ENCODE results near the gene TNFRSF11A.

The TNFRSF11A gene

DNA sequence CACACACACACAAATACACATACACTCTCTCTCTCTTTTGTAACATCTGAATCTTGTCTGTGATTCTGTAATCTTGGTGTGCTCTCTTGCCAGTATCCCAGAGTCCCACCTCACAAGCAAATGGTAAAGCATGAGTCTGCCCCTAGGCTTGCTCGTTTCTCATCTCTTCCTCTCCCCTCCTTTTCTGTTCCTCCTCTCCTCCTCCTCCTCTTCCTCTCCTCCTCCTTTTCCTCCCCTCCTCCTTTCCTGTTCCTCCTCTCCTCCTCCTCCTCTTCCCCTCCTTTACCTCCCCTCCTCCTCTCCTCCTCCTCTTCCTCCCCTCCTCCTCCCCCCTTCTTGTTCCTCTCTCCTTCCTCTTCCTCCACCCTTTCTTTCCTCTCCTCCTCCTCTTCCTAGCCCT, 59.0 kb downstream of the TNFRSF11A start:
- DNase-seq (ENCODE audit: low spot score), result no peak

GRCh38 chr18:62384610-62385097, 59.5 kb downstream of the TNFRSF11A start:
- DNase-seq (ENCODE audit: low spot score), result no peak

DNA sequence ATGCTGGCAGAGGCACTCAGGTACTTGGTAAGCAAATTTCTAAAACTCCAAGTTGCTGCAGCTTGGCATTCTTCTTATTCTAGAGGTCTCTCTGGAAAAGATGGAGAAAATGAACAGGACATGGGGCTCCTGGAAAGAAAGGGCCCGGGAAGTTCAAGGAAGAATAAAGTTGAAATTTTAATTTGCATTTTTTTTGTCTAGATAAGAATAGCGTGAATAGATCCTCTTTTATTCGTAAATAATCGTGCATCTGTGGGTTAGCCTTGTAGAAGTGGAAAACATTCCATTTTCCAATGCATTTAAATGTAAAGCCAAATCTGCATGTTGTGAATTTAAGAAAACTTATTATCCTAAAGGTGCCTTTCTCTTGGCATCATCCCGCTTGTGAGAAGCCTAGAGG, 61.0 kb downstream of the TNFRSF11A start:
- DNase-seq (ENCODE audit: low spot score), result no peak

GRCh38 chr18:62386601-62387000, 61.5 kb downstream of the TNFRSF11A start:
- no peak for DNase-seq (ENCODE audit: low spot score)

DNA sequence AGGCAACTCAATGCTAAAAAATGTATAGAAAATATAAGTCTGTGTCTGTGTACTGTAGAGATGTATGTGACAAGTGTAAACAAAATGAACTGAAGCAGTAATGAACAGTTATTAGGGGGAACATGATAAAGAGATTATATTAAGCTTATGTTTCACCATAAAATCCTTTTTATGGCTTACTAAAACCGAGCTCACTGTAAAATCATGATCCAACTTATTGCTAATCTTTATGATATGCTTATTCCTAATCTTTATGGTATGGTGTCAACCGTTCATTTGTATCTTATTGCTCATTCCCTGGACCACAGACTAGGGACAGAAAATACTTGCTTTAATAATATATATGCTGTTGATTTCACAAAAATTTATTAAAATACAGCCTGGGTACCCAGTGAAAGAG, 62.1 kb downstream of the TNFRSF11A start:
- DNase-seq (ENCODE audit: low spot score), result no peak

- DNase-seq (ENCODE audit: low spot score), result no peak
Measured at GRCh38 chr18:62388855-62389760, 64.0 kb downstream of the TNFRSF11A start.

DNA sequence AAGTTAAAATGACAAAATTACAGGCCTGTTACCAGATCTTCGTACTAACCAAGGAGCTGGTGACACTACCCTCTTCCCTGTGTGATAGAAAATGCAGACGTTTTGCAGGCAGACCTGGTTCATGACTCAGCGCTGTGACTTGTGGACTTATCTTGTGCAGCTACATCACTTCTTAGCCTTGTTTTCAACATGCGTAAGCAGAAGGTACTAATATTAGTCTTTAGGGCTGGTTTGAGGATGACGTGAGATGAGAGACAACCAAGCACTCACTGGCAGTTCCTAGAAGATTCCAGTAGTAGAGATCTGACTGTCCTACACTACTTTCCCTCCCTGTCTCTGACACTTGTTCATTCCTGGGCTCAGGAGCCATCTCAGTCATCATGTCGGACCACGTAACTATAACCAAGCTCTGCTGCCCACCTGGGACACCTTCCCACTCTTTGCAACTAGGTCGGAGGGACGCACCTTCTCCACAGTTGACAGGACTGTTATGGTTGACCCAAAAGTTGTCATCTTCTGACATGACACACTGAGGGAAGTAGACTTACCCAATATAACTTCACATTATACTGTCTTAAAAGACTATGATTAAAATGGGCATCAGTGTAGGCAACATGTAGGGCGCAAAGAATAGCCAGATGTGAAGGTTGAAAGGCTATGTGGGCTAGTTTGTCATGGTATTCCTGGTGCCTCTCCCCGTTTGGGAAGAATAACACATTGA, 64.8 kb downstream of the TNFRSF11A start:
- no peak for DNase-seq (ENCODE audit: low spot score)

- DNase-seq (ENCODE audit: low spot score), result no peak
Measured at GRCh38 chr18:62394006-62394763, 69.1 kb downstream of the TNFRSF11A start.

DNA sequence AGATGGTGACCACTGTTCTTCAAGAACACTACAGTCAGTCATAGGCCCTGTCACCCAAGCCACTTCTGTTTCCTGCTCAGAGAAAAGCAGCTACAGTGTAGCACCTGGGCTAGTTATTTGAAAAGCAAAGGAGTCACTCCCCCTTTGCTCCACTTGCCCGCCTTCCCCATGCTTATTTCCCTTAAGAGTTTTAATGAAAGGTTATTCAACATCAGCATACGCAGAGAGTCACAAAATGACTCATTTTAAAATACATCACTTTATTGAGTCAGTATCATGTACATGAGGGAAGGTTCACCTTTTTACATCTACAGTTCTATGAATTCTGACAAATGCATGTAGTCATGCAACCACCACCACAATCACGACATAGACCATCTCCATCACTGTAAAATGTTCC, 71.3 kb downstream of the TNFRSF11A start:
- no peak for DNase-seq (ENCODE audit: low spot score)

DNA sequence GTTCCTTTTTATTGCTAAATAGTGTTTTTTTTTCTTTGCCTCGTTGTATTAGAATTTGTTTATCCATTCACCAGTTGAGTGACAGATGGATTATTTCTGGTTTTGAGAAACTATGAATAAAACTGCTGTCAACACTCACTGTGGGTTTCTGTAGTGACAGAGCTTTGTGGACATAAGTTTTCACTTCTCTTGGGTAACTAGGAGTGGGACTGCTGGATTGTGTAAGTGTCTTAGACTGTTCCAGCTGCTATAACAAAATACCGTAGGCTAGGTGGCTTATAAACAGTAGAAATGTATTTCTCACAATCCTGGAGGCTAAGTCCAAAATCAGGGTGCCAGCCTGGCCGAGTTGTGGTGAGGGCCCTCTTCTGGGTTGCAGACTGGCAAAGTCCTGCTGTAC, 71.9 kb downstream of the TNFRSF11A start:
- no peak for DNase-seq (ENCODE audit: low spot score)

- DNase-seq (ENCODE audit: low spot score), result no peak
Measured at GRCh38 chr18:62398291-62398690, 73.2 kb downstream of the TNFRSF11A start.

- no peak for DNase-seq (ENCODE audit: low spot score)
Measured at GRCh38 chr18:62399276-62399675, 74.2 kb downstream of the TNFRSF11A start.

- no peak for DNase-seq (ENCODE audit: low spot score)
Measured at GRCh38 chr18:62399781-62400308, 74.7 kb downstream of the TNFRSF11A start.

DNA sequence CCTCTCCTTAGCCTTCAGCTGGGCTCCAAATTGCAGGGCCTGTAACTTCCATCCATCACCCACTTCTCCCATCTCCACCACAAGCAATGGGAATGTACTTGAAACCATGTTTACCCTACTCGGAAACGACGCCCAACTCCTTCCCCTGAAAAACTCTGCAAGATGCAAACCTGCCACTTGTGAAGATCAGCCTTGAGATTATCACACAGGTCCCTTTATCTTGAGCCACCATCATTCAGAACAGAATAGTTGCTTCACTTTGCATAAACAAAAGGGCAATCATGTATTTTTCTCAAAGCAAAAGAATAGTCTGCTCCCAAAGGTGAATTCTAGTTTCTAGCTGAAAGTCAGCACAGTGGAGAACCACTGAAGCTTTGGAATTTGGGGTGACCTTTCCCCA, 75.8 kb downstream of the TNFRSF11A start:
- DNase-seq (ENCODE audit: low spot score), result no peak

- no peak for DNase-seq (ENCODE audit: low spot score)
Measured at GRCh38 chr18:62402342-62402948, 77.3 kb downstream of the TNFRSF11A start.

GRCh38 chr18:62403120-62403519, 78.0 kb downstream of the TNFRSF11A start:
- DNase-seq (ENCODE audit: low spot score), result no peak

GRCh38 chr18:62404881-62405280, 79.8 kb downstream of the TNFRSF11A start:
- no peak for DNase-seq (ENCODE audit: low spot score)

DNA sequence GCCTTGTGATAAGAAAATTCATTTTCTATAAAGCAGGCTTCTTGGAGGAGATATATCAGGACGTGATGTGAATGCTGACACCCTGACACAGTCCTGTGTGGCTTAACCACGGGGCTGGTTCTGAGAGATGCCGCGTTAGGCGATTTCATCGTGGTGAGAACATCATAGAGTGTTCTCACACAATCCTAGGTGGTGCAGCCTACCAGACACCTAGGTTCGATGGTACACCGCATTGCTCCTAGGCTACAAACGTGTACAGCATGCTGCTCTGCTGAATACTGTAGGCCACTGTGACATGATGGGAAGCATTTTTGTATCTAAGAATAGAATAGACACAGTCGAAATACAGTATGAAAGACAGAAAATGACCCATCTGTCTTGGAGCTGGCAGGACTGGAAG, 82.5 kb downstream of the TNFRSF11A start:
- no peak for DNase-seq (ENCODE audit: low spot score)

GRCh38 chr18:62409821-62410220, 84.7 kb downstream of the TNFRSF11A start:
- DNase-seq (ENCODE audit: low spot score), result no peak

DNA sequence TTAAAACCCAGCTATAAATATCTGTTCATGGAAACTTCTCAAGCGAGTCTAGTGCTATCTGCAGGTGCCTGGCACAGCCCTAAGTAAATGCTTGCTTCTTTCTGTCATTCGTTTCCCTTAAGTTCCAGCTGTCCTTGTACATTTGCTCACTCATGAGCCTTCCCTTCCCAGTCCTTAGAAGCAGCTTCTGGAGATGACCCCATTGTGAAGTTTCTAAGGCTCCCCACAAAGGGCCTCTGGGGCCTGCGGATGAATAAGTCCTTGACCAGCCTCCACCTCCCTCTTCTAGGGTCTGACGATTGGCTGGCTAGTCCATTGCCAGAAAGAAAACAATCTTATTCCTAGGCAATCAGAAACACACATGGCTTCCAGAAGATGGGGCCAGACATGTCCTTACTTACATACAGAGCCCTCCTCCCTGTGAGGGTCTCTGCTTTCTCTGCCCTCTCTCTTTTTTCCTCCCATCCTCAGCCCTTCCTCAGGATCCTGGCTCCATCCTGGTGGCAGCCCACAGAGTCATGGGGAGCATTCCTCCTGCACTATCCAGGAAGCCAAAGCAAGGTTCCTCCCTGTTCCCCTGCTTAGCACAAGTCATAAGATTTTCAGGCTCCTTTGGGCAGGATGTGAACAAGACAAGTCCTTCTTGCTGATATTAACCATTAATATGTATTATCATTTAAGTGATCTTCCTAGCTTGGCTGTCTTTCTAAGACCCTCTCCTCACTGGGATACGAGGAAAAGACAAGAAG, 87.3 kb downstream of the TNFRSF11A start:
- DNase-seq (ENCODE audit: low spot score), result no peak

- DNase-seq (ENCODE audit: low spot score), result no peak
Measured at GRCh38 chr18:62413206-62413605, 88.1 kb downstream of the TNFRSF11A start.

Measured in cerebellar cortex (tissue), 1 donor.